Measurements from ENCODE around the gene IL20RB. TPM values are rescaled to one million over a fixed set of nuclear protein-coding genes. Genes with fewer than 3 reads are reported as not detected.
"Not testable (repeated sequence)": the region's sequence is repeated elsewhere in the genome, so short reads cannot be mapped to it uniquely, and the experiment has no call there.

The IL20RB gene
- total RNA-seq, 2 donors from 2014 or later: 0.88 to 0.89 TPM

GRCh38 chr3:136979204-136979603, 21.4 kb downstream of the IL20RB start:
- DNase-seq (no peak), ATAC-seq (no peak)
- intact Hi-C loops (cut with DNase I): no loop called here

- DNase-seq: no peak
Measured at GRCh38 chr3:136979684-136980083, 21.9 kb downstream of the IL20RB start.

GRCh38 chr3:136982033-136982432, 24.2 kb downstream of the IL20RB start:
- intact Hi-C loops (cut with DNase I): no loop called here
- no peak for ATAC-seq
- DNase-seq: no peak

More at GRCh38 chr3:136979684-136980083, 21.9 kb downstream of the IL20RB start:
- no peak for ATAC-seq
- intact Hi-C loops (cut with DNase I): no loop called here

- ATAC-seq: no peak
Measured at GRCh38 chr3:136982520-136983138, 24.8 kb downstream of the IL20RB start.

GRCh38 chr3:136984837-136985236, 27.1 kb downstream of the IL20RB start:
- peak; percentile 82 to 86 for ATAC-seq
- intact Hi-C loops (cut with DNase I): no loop called here
- peak; percentile 32 for DNase-seq

More at GRCh38 chr3:136982520-136983138, 24.8 kb downstream of the IL20RB start:
- intact Hi-C loops (cut with DNase I): no loop called here
- DNase-seq: no peak

GRCh38 chr3:136987398-136987980, 29.7 kb downstream of the IL20RB start:
- ATAC-seq; intact Hi-C loops (cut with DNase I); DNase-seq: not testable (repeated sequence)

- intact Hi-C loops (cut with DNase I): no loop called here
- ATAC-seq (peak in 1 of 2 donors; percentile 3), DNase-seq (no peak)
Measured at GRCh38 chr3:136988651-136989050, 30.9 kb downstream of the IL20RB start.

GRCh38 chr3:136989781-136990524, 32.2 kb downstream of the IL20RB start:
- ATAC-seq (no peak), DNase-seq (no peak)
- intact Hi-C loops (cut with DNase I): no loop called here

GRCh38 chr3:136990826-136991225, 33.0 kb downstream of the IL20RB start:
- no peak for ATAC-seq
- intact Hi-C loops (cut with DNase I): no loop called here
- DNase-seq: no peak

- ATAC-seq (no peak), DNase-seq (no peak)
- intact Hi-C loops (cut with DNase I): no loop called here
Measured at GRCh38 chr3:136992115-136992514, 34.3 kb downstream of the IL20RB start.

- DNase-seq: peak; percentile 84
- ATAC-seq: peak; percentile 93 to 94
- intact Hi-C loops (cut with DNase I): no loop called here
Measured at GRCh38 chr3:136994772-136995516, 37.2 kb downstream of the IL20RB start.

- DNase-seq: no peak
- intact Hi-C loops (cut with DNase I): no loop called here
- ATAC-seq: peak in 1 of 2 donors; percentile 58
Measured at GRCh38 chr3:136995652-136996051, 37.9 kb downstream of the IL20RB start.

- intact Hi-C loops (cut with DNase I): no loop called here
- DNase-seq: no peak
- ATAC-seq: no peak
Measured at GRCh38 chr3:137000039-137000438, 42.3 kb downstream of the IL20RB start.

- ATAC-seq; DNase-seq; intact Hi-C loops (cut with DNase I): not testable (repeated sequence)
Measured at GRCh38 chr3:137007376-137007775, 49.6 kb downstream of the IL20RB start.

- DNase-seq (no peak), ATAC-seq (no peak)
- intact Hi-C loops (cut with DNase I): no loop called here
Measured at GRCh38 chr3:137008131-137008530, 50.3 kb downstream of the IL20RB start.

- DNase-seq: no peak
- intact Hi-C loops (cut with DNase I): no loop called here
- ATAC-seq: no peak
Measured at GRCh38 chr3:137008976-137009375, 51.2 kb downstream of the IL20RB start.

- ATAC-seq (no peak), DNase-seq (no peak)
- intact Hi-C loops (cut with DNase I): loop anchor here (5.0 to 10.0 kb wide), 5 partner anchors 193 to 933 kb away; partner anchors contain the start of genes SLC35G2 (in 1 of the 2) and STAG1 (in 1 of the 2)
Measured at GRCh38 chr3:137010137-137010536, 52.4 kb downstream of the IL20RB start.

- DNase-seq: no peak
- intact Hi-C loops (cut with DNase I): loop anchor here (5.0 to 10.0 kb wide), 5 partner anchors 194 to 934 kb away; partner anchors contain the start of genes SLC35G2 (in 1 of the 2) and STAG1 (in 1 of the 2)
- ATAC-seq: no peak
Measured at GRCh38 chr3:137011153-137011552, 53.4 kb downstream of the IL20RB start.

GRCh38 chr3:137012097-137012501, 54.3 kb downstream of the IL20RB start:
- ATAC-seq: no peak
- intact Hi-C loops (cut with DNase I): loop anchor here (5.0 to 10.0 kb wide), 5 partner anchors 195 to 935 kb away; partner anchors contain the start of genes SLC35G2 (in 1 of the 2) and STAG1 (in 1 of the 2)
- DNase-seq: no peak

Data from left cardiac atrium (tissue), 4 donors.